NT2/D1 (cell line): ENCODE measurements around the gene ULK4.

Experiments
- SUZ12 ChIP-seq: IDR thresholded peaks from 2 replicates; pipeline ENCODE4 v1.6.1; 2011; ENCODE audit not compliant: insufficient read length, insufficient read depth; ENCODE audit errors: extremely low read depth
- YY1 ChIP-seq: IDR thresholded peaks from 2 replicates; pipeline ENCODE4 v1.6.1; 2011; ENCODE audit not compliant: insufficient read length, insufficient read depth

DNA sequence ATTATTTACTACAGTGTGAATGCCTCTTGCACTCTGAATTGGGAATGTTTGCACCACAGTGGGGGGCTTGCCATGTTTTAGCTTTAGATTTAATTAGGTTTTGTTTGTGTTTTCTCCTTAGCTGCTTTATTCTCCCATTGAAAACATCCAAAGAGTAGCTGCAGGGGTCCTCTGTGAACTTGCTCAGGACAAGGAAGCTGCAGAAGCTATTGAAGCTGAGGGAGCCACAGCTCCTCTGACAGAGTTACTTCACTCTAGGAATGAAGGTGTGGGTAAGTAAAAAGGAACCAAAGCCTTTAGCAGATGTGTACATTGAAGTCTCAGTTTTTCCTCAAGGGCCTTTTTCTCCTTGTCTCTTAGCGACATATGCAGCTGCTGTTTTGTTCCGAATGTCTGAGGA is 725.7 kb downstream of the ULK4 start:
- no peak for TF ChIP-seq YY1
- TF ChIP-seq SUZ12, result no peak
